22Rv1 (cell line): Measurements from ENCODE around the gene ZNF195.
"Not testable (repeated sequence)": the region's sequence is repeated elsewhere in the genome, so short reads cannot be mapped to it uniquely, and the experiment has no call there.

Experiments
- H3K27ac ChIP-seq: fragments of 450-650 bp; 2 replicates; pipeline ENCODE4 v1.5.1; 2017
- CTCF ChIP-seq: fragments of 450-650 bp; IDR thresholded peaks from 2 replicates; pipeline ENCODE4 v1.5.1; 2017; ENCODE audit warnings: mild to moderate bottlenecking
- ZFX ChIP-seq: fragments of 450-650 bp; IDR thresholded peaks from 2 replicates; pipeline ENCODE4 v1.6.1; 2017; ENCODE audit warnings: antibody characterized with exemption, borderline replicate concordance

ZNF195 gene

GRCh38 chr11:3378426-3379423 lies at the start of gene ZNF195:
ZNF195 (minus strand) TSS chr11:3379146; CDS start chr11:3379040, 106 bp downstream.
- peak within 1 kb of the TSS; percentile 60 for H3K27ac ChIP-seq
- TF ChIP-seq ZFX (no peak), CTCF (peak; percentile 16; the same call in 1 of the 2 replicates)

GRCh38 chr11:3428076-3428475 lies 49.1 kb upstream of the ZNF195 start:
- not testable (repeated sequence) for H3K27ac ChIP-seq

GRCh38 chr11:3426541-3426940 lies 47.6 kb upstream of the ZNF195 start:
- H3K27ac ChIP-seq: not testable (repeated sequence)

GRCh38 chr11:3423928-3424327 lies 45.0 kb upstream of the ZNF195 start:
- H3K27ac ChIP-seq: peak overlapping the region; percentile 74

- H3K27ac ChIP-seq: peak overlapping the region; percentile 74
Observed at GRCh38 chr11:3423138-3423731, 44.3 kb upstream of the ZNF195 start.

- H3K27ac ChIP-seq: peak overlapping the region; percentile 74
Observed at GRCh38 chr11:3422380-3423137, 43.6 kb upstream of the ZNF195 start.

GRCh38 chr11:3421608-3422379 lies 42.8 kb upstream of the ZNF195 start:
- peak overlapping the region; percentile 40; the same call in 1 of the 2 replicates for H3K27ac ChIP-seq

- H3K27ac ChIP-seq: not testable (repeated sequence)
Observed at GRCh38 chr11:3420281-3421042, 41.5 kb upstream of the ZNF195 start.

GRCh38 chr11:3419496-3419895 lies 40.5 kb upstream of the ZNF195 start:
- H3K27ac ChIP-seq: not testable (repeated sequence)

GRCh38 chr11:3417047-3417446 lies 38.1 kb upstream of the ZNF195 start:
- TF ChIP-seq CTCF: peak; percentile 80
- H3K27ac ChIP-seq: not testable (repeated sequence)

GRCh38 chr11:3415301-3415700 lies 36.4 kb upstream of the ZNF195 start:
- not testable (repeated sequence) for H3K27ac ChIP-seq

GRCh38 chr11:3413666-3414065 lies 34.7 kb upstream of the ZNF195 start:
- not testable (repeated sequence) for H3K27ac ChIP-seq
